PC-3 (cell line): Measurements from ENCODE around the gene SVBP.
"Not testable (repeated sequence)": the region's sequence is repeated elsewhere in the genome, so short reads cannot be mapped to it uniquely, and the experiment has no call there.

Experiments used
- CTCF ChIP-seq: fragments of 300-600 bp; sonication (generic); conservative IDR thresholded peaks from 2 replicates; pipeline ENCODE4 v1.5.1; 2017; ENCODE audit warnings: antibody characterized with exemption, low read depth, mild to moderate bottlenecking, low read length
- EZH2 ChIP-seq: fragments of 300-600 bp; sonication (generic); IDR thresholded peaks from one replicate; pipeline ENCODE4 v1.6.1; 2017; ENCODE audit warnings: antibody characterized with exemption, mild to moderate bottlenecking, low read length; ENCODE audit not compliant: unreplicated experiment
- EZH2phosphoT487 ChIP-seq: fragments of 300-600 bp; sonication (generic); IDR thresholded peaks from 2 replicates; pipeline ENCODE4 v1.6.1; 2018; ENCODE audit warnings: mild to moderate bottlenecking, antibody characterized with exemption, low read length, borderline replicate concordance

- TF ChIP-seq EZH2, CTCF, EZH2phosphoT487: not testable (repeated sequence)
These were observed 39.4 kb upstream of the SVBP start for GRCh38 chr1:42856554-42856953.
